Measurements from ENCODE around the gene PSMC5. TPM values are rescaled to one million over a fixed set of nuclear protein-coding genes. Genes with fewer than 3 reads are reported as not detected.

Gene PSMC5
- total RNA-seq, 1 experiment from 2014 or later: 145 TPM

DNA sequence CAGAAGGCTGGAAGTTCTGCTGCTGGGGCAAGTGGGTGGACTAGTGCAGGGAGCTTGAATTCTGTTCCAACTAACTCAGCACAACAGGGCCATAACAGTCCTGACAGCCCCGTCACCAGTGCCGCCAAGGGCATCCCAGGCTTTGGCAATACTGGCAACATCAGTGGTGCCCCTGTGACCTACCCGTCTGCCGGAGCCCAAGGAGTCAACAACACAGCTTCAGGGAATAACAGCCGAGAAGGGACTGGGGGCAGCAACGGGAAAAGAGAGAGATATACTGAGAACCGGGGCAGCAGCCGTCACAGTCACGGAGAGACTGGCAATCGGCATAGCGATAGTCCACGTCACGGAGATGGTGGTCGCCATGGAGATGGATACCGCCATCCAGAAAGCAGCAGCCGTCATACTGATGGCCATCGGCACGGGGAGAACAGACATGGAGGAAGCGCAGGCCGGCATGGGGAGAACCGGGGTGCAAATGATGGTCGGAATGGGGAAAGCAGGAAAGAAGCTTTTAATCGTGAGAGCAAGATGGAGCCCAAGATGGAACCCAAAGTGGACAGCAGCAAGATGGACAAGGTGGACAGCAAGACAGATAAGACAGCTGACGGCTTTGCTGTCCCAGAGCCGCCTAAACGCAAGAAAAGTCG is 9.4 kb upstream of the PSMC5 start:
- ATAC-seq (no peak), DNase-seq (ENCODE audit: low read depth, low spot score) (no peak)
- in situ Hi-C loops (cut with HindIII; ENCODE audit: low pct_unique_long_range_greater_than_20kb, low sequenced_read_pairs): no loop called here
- intact Hi-C loops (cut with micrococcal nuclease; ENCODE audit: unreplicated experiment): no loop called here
- H3K27me3 ChIP-seq (ENCODE audit: control insufficient read depth, insufficient read depth, low read length): no peaks in the 10 kb centered on the region
- POLR2A ChIA-PET: interaction anchor here (0.6 kb wide), 1 partner anchor 44 kb away, joined by 5 read pairs; the partner anchor contains the start of gene DDX42
- TSS peak; percentile 91 for BruUV-seq (replicated peaks)
- H3K9me3 ChIP-seq (ENCODE audit: control insufficient read depth, insufficient read depth, low read depth, low read length): no peaks in the 10 kb centered on the region
- CTCF ChIA-PET: no interaction called here
- H3K4me1 ChIP-seq (ENCODE audit: control insufficient read depth, insufficient read depth, low read length): peaks cover 3% of the 10 kb centered on the region; the same call in 1 of the 2 replicates
- H3K36me3 ChIP-seq (ENCODE audit: control insufficient read depth, insufficient read depth, low read length): peaks cover 23% of the 10 kb centered on the region
- TF ChIP-seq TCF7L2 (IDR thresholded peaks at IDR 0.05; ENCODE audit: low read depth, low read length) (no peak), SIN3A (IDR thresholded peaks at IDR 0.05; ENCODE audit: borderline replicate concordance, insufficient read depth, low read depth, low read length) (no peak), POLR2AphosphoS5 (IDR thresholded peaks at IDR 0.05; ENCODE audit: low read depth, low read length) (no peak)
- TF ChIP-seq, protein P1, sequence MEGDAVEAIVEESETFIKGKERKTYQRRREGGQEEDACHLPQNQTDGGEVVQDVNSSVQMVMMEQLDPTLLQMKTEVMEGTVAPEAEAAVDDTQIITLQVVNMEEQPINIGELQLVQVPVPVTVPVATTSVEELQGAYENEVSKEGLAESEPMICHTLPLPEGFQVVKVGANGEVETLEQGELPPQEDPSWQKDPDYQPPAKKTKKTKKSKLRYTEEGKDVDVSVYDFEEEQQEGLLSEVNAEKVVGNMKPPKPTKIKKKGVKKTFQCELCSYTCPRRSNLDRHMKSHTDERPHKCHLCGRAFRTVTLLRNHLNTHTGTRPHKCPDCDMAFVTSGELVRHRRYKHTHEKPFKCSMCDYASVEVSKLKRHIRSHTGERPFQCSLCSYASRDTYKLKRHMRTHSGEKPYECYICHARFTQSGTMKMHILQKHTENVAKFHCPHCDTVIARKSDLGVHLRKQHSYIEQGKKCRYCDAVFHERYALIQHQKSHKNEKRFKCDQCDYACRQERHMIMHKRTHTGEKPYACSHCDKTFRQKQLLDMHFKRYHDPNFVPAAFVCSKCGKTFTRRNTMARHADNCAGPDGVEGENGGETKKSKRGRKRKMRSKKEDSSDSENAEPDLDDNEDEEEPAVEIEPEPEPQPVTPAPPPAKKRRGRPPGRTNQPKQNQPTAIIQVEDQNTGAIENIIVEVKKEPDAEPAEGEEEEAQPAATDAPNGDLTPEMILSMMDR (IDR thresholded peaks at IDR 0.05): no peak
- TF ChIP-seq, protein P2, sequence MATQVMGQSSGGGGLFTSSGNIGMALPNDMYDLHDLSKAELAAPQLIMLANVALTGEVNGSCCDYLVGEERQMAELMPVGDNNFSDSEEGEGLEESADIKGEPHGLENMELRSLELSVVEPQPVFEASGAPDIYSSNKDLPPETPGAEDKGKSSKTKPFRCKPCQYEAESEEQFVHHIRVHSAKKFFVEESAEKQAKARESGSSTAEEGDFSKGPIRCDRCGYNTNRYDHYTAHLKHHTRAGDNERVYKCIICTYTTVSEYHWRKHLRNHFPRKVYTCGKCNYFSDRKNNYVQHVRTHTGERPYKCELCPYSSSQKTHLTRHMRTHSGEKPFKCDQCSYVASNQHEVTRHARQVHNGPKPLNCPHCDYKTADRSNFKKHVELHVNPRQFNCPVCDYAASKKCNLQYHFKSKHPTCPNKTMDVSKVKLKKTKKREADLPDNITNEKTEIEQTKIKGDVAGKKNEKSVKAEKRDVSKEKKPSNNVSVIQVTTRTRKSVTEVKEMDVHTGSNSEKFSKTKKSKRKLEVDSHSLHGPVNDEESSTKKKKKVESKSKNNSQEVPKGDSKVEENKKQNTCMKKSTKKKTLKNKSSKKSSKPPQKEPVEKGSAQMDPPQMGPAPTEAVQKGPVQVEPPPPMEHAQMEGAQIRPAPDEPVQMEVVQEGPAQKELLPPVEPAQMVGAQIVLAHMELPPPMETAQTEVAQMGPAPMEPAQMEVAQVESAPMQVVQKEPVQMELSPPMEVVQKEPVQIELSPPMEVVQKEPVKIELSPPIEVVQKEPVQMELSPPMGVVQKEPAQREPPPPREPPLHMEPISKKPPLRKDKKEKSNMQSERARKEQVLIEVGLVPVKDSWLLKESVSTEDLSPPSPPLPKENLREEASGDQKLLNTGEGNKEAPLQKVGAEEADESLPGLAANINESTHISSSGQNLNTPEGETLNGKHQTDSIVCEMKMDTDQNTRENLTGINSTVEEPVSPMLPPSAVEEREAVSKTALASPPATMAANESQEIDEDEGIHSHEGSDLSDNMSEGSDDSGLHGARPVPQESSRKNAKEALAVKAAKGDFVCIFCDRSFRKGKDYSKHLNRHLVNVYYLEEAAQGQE (IDR thresholded peaks at IDR 0.05; ENCODE audit: insufficient read depth in 1 of 2, low read depth in 2 of 2, low read length in 1 of 2): no peak
- H3K4me3 ChIP-seq (ENCODE audit: low read depth in 2 of 2, low read length in 2 of 2): no peak overlapping the region
- H3K27ac ChIP-seq (ENCODE audit: low read length): no peak overlapping the region

DNA sequence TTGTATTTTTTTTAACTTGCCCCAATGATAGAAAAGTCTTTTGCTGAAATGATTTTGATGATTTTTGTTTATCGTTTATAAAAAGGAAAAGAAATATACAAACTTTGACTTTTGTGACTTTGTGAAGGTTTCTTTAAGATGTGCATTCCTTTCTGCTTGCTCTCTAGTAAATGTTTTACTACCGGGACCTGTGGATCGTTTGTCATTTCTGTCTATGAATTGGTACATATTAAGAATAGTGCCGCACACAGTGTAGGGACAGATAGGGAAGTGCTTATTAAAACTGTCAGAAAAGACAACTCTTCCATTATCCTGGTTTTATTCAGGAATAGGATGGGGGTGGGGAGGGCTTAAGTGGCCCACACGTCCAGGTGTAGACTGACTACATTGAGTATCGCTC is 8.1 kb upstream of the PSMC5 start:
- ChIA-PET CTCF (no interaction called here), POLR2A (no interaction called here)
- no peaks in the 10 kb centered on the region for H3K9me3 ChIP-seq (ENCODE audit: control insufficient read depth, insufficient read depth, low read depth, low read length)
- no peak overlapping the region for H3K27ac ChIP-seq (ENCODE audit: low read length)
- TF ChIP-seq SIN3A (IDR thresholded peaks at IDR 0.05; ENCODE audit: borderline replicate concordance, insufficient read depth, low read depth, low read length) (no peak), TCF7L2 (IDR thresholded peaks at IDR 0.05; ENCODE audit: low read depth, low read length) (no peak), POLR2AphosphoS5 (IDR thresholded peaks at IDR 0.05; ENCODE audit: low read depth, low read length) (no peak)
- TF ChIP-seq, protein P2 (IDR thresholded peaks at IDR 0.05; ENCODE audit: insufficient read depth in 1 of 2, low read depth in 2 of 2, low read length in 1 of 2): no peak
- TF ChIP-seq, protein P1 (IDR thresholded peaks at IDR 0.05): no peak
- in situ Hi-C loops (cut with HindIII; ENCODE audit: low pct_unique_long_range_greater_than_20kb, low sequenced_read_pairs) (no loop called here), intact Hi-C loops (cut with micrococcal nuclease; ENCODE audit: unreplicated experiment) (no loop called here)
- no TSS peak for BruUV-seq (replicated peaks)
- H3K27me3 ChIP-seq (ENCODE audit: control insufficient read depth, insufficient read depth, low read length): no peaks in the 10 kb centered on the region
- ATAC-seq: no peak
- peaks cover 3% of the 10 kb centered on the region; the same call in 1 of the 2 replicates for H3K4me1 ChIP-seq (ENCODE audit: control insufficient read depth, insufficient read depth, low read length)
- peaks cover 29% of the 10 kb centered on the region for H3K36me3 ChIP-seq (ENCODE audit: control insufficient read depth, insufficient read depth, low read length)
- H3K4me3 ChIP-seq (ENCODE audit: low read depth in 2 of 2, low read length in 2 of 2): no peak overlapping the region
- DNase-seq (ENCODE audit: low read depth, low spot score): no peak

All from Panc1 (cell line).